ENCODE measurements around the gene SHOC2. TPM values are rescaled to one million over a fixed set of nuclear protein-coding genes. Genes with fewer than 3 reads are reported as not detected.

The SHOC2 gene
- total RNA-seq, 2 donors from 2014 or later: 47.2 to 79.1 TPM

DNA sequence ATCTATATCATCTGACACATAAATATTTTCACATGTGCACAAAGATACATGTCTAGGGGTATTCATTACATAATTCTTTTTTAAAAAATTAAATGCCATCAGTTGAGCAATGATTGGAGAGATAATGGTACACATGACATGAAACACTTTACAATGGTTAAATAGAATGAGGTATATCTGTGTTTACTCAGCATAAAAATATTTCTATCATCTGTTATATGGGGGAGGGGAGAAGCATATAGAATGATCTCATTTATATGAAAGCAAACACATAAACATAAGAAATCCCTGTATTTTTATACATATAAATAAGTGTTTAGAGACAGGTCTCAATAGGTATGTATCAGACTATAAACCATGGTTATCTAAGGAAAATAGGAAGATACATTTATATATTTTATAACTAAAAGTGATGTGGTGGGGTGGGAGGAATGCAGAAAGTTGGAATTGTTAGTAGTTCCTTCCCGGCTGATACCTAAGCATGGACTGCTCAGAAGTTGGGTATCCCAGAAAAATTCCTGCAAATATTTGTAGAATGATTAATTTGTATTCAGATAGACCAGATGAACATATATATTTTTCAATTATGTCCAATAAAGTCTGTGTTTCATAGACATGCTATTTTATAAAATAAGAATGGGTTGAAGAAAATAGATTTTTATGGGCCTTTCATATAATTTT is 75.1 kb downstream of the SHOC2 start:
- H3K27ac ChIP-seq: no peak overlapping the region
- no peak for DNase-seq
- no peak overlapping the region for H3K9ac ChIP-seq (ENCODE audit: low read depth in 2 of 2, low read length in 2 of 2)
- H3K4me1 ChIP-seq: no peaks in the 10 kb centered on the region
- TF ChIP-seq, protein P1, sequence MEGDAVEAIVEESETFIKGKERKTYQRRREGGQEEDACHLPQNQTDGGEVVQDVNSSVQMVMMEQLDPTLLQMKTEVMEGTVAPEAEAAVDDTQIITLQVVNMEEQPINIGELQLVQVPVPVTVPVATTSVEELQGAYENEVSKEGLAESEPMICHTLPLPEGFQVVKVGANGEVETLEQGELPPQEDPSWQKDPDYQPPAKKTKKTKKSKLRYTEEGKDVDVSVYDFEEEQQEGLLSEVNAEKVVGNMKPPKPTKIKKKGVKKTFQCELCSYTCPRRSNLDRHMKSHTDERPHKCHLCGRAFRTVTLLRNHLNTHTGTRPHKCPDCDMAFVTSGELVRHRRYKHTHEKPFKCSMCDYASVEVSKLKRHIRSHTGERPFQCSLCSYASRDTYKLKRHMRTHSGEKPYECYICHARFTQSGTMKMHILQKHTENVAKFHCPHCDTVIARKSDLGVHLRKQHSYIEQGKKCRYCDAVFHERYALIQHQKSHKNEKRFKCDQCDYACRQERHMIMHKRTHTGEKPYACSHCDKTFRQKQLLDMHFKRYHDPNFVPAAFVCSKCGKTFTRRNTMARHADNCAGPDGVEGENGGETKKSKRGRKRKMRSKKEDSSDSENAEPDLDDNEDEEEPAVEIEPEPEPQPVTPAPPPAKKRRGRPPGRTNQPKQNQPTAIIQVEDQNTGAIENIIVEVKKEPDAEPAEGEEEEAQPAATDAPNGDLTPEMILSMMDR (IDR thresholded peaks at IDR 0.05): no peak
- H3K4me3 ChIP-seq: no peak overlapping the region
- H3K36me3 ChIP-seq: no peaks in the 10 kb centered on the region
- no peaks in the 10 kb centered on the region for H3K27me3 ChIP-seq
- intact Hi-C loops (cut with DNase I): no loop called here
- H3K9me3 ChIP-seq: no peaks in the 10 kb centered on the region

DNA sequence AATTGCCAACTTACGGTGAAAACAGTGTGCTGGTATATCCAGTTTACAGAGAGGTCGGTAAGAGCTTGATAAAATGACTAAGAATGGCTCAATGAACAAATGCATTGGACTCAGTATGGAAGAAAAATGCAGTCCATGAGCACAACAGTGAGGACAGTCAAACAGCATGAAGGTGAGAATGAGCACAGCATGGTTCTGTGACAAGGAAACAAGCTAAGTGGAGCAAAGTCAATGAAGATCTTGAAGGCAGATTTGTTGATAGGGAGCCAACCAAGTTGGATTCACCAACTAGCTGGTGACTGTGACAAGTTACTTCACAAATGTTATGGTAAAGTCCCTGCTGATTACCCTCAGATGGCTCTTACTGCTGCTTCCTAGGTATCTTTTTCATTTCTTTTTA is 75.9 kb downstream of the SHOC2 start:
- H3K9me3 ChIP-seq: no peaks in the 10 kb centered on the region

DNA sequence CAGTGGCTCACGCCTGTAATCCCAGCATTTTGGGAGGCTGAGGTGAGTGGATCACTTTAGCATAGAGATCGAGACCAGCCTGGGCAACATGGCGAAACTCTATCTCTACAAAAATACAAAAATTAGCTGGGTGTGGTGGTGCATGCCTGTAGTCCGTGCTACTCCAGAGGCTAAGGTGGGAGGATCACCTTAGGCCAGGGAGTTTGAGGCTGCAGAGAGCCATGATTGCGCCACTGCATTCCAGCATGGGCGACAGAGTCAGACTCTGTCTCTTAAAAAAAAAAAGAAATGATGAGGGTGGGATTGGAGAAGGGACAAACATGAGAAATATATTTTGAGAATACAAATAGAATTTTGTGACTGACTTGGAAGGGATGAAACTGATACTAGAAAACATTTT is 76.9 kb downstream of the SHOC2 start:
- H3K9me3 ChIP-seq: no peaks in the 10 kb centered on the region
- no peak for DNase-seq
- no peaks in the 10 kb centered on the region for H3K36me3 ChIP-seq
- no peak overlapping the region for H3K9ac ChIP-seq (ENCODE audit: low read depth in 2 of 2, low read length in 2 of 2)
- no peaks in the 10 kb centered on the region for H3K4me1 ChIP-seq
- no peak overlapping the region for H3K4me3 ChIP-seq
- no peaks in the 10 kb centered on the region for H3K27me3 ChIP-seq
- intact Hi-C loops (cut with DNase I): no loop called here
- TF ChIP-seq, protein P1 (IDR thresholded peaks at IDR 0.05): no peak
- no peak overlapping the region for H3K27ac ChIP-seq

More for the DNA sequence above, 75.9 kb downstream of the SHOC2 start:
- intact Hi-C loops (cut with DNase I): no loop called here
- Histone ChIP-seq H3K27ac (no peak overlapping the region), H3K27me3 (no peaks in the 10 kb centered on the region), H3K4me3 (no peak overlapping the region), H3K36me3 (no peaks in the 10 kb centered on the region), H3K9ac (ENCODE audit: low read depth in 2 of 2, low read length in 2 of 2) (no peak overlapping the region), H3K4me1 (no peaks in the 10 kb centered on the region)
- DNase-seq: no peak
- TF ChIP-seq, protein P1 (IDR thresholded peaks at IDR 0.05): no peak

DNA sequence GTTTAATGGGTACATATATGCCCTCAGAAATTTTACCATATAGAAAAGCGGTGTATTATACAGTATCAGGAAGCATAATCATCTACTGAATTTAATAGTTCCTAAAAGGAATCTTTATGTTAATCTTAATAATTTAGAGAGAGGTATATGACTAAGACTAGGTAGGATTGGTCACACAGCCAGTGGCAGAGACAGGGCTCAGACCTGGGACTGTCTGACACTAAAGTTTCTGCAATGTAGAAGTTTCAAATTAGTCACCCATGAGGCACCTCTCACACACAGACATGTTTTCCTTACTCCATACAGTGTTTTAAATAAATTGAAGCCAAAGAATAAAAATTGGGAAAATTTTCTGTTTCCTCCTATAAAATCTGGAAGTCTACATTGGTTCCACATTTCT is 84.6 kb downstream of the SHOC2 start:
- no peak overlapping the region for H3K27ac ChIP-seq
- no peaks in the 10 kb centered on the region for H3K27me3 ChIP-seq
- no peaks in the 10 kb centered on the region for H3K9me3 ChIP-seq
- no peak overlapping the region for H3K4me3 ChIP-seq
- no peak overlapping the region for H3K9ac ChIP-seq (ENCODE audit: low read depth in 2 of 2, low read length in 2 of 2)
- H3K36me3 ChIP-seq: no peaks in the 10 kb centered on the region
- intact Hi-C loops (cut with DNase I): no loop called here
- TF ChIP-seq, protein P1 (IDR thresholded peaks at IDR 0.05): no peak
- DNase-seq: no peak
- no peaks in the 10 kb centered on the region for H3K4me1 ChIP-seq

DNA sequence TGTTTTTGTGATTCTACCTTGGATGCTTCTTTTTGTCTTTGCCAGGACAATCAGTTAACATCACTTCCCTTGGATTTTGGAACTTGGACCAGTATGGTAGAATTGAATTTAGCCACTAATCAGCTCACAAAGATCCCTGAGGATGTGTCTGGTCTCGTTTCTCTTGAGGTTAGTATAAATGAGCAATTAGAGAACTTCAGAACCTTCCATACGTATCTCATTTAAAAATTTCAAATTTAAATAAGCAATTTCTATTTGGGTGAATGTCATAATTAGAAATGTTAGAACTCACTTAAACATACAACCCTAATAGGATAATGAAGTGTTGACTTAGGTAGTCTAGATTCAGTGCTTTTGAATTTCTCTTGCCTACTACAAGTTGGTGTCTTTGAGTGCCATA is 88.1 kb downstream of the SHOC2 start:
- Histone ChIP-seq H3K4me3 (no peak overlapping the region), H3K36me3 (no peaks in the 10 kb centered on the region), H3K4me1 (no peaks in the 10 kb centered on the region), H3K27me3 (no peaks in the 10 kb centered on the region), H3K9me3 (no peaks in the 10 kb centered on the region), H3K27ac (no peak overlapping the region), H3K9ac (ENCODE audit: low read depth in 2 of 2, low read length in 2 of 2) (no peak overlapping the region)
- no peak for DNase-seq
- intact Hi-C loops (cut with DNase I): no loop called here
- TF ChIP-seq, protein P1 (IDR thresholded peaks at IDR 0.05): no peak

Measured in colonic mucosa (tissue), 4 donors.